Colon (tissue), 2 donors: Measurements from ENCODE around the gene IGSF10.

ENCODE experiments used
- FAIRE-seq: peaks from 2 replicates; lab custom pipeline; 2012; peaks lifted over from hg19 to GRCh38; lab: Jason Lieb, UNC
- donor health status: control.
- donor health status: control.

The IGSF10 gene

GRCh38 chr3:151462991-151463390 lies 2.1 kb upstream of the IGSF10 start:
- FAIRE-seq: no peak

GRCh38 chr3:151462278-151462780 lies 1.5 kb upstream of the IGSF10 start:
- FAIRE-seq: no peak

- no peak for FAIRE-seq
Observed at GRCh38 chr3:151460228-151460627, 633 bp downstream of the IGSF10 start.

- FAIRE-seq: no peak
Observed at GRCh38 chr3:151459358-151459757, 1.5 kb downstream of the IGSF10 start.

- no peak for FAIRE-seq
Observed at GRCh38 chr3:151456065-151456464, 4.8 kb downstream of the IGSF10 start.

- no peak for FAIRE-seq
Observed at GRCh38 chr3:151452841-151453240, 8.0 kb downstream of the IGSF10 start.

GRCh38 chr3:151452368-151452767 lies 8.5 kb downstream of the IGSF10 start:
- no peak for FAIRE-seq

GRCh38 chr3:151446002-151446340 lies 14.9 kb downstream of the IGSF10 start:
- no peak for FAIRE-seq

- FAIRE-seq: no peak
Observed at GRCh38 chr3:151445273-151446001, 15.4 kb downstream of the IGSF10 start.

- no peak for FAIRE-seq
Observed at GRCh38 chr3:151443583-151443982, 17.3 kb downstream of the IGSF10 start.

- no peak for FAIRE-seq
Observed at GRCh38 chr3:151440940-151441339, 19.9 kb downstream of the IGSF10 start.

- FAIRE-seq: no peak
Observed at GRCh38 chr3:151439652-151440125, 21.2 kb downstream of the IGSF10 start.

GRCh38 chr3:151437906-151438305 lies 23.0 kb downstream of the IGSF10 start:
- no peak for FAIRE-seq

GRCh38 chr3:151436675-151437446 lies 24.0 kb downstream of the IGSF10 start:
- no peak for FAIRE-seq

GRCh38 chr3:151434151-151434890 lies 26.5 kb downstream of the IGSF10 start:
- FAIRE-seq: no peak

GRCh38 chr3:151432616-151433372 lies 28.1 kb downstream of the IGSF10 start:
- FAIRE-seq: no peak

- FAIRE-seq: no peak
Observed at GRCh38 chr3:151431940-151432339, 28.9 kb downstream of the IGSF10 start.

- FAIRE-seq: no peak
Observed at GRCh38 chr3:151430821-151431484, 29.9 kb downstream of the IGSF10 start.

- FAIRE-seq: no peak
Observed at GRCh38 chr3:151428386-151428785, 32.5 kb downstream of the IGSF10 start.

- no peak for FAIRE-seq
Observed at GRCh38 chr3:151426341-151426657, 34.6 kb downstream of the IGSF10 start.

GRCh38 chr3:151425627-151426340 lies 35.1 kb downstream of the IGSF10 start:
- no peak for FAIRE-seq
